ENCODE results near the gene PRSS27. TPM values are rescaled to one million over a fixed set of nuclear protein-coding genes. Genes with fewer than 3 reads are reported as not detected.
"Not testable (repeated sequence)": the region's sequence is repeated elsewhere in the genome, so short reads cannot be mapped to it uniquely, and the experiment has no call there.

PRSS27 gene
- total RNA-seq, 4 donors from 2014 or later: 0.67 to 10.3 (median 2.4) TPM

DNA sequence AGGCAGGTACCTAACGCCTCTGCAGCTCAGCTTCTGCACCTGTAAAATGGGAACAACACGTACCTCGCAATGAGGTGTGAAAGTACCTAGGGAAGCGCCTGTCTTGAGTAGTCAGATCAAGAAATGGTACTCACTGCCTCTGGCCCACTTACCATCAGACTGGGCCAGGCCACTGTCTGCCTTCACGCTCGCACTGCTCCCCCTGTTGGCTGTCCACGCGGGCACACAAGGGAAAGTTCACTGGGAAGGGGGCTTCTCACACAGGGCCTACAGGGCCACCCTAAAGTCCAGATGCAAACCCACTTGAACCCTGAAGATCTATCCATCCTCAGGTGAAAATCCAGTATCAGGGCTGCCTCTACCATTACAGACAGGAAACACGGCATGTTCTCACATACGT, 48.8 kb downstream of the PRSS27 start:
- H3K4me1 ChIP-seq: peaks cover 0 to 41% (median 9%) of the 10 kb centered on the region in 3 donors
- TF ChIP-seq, protein P1, sequence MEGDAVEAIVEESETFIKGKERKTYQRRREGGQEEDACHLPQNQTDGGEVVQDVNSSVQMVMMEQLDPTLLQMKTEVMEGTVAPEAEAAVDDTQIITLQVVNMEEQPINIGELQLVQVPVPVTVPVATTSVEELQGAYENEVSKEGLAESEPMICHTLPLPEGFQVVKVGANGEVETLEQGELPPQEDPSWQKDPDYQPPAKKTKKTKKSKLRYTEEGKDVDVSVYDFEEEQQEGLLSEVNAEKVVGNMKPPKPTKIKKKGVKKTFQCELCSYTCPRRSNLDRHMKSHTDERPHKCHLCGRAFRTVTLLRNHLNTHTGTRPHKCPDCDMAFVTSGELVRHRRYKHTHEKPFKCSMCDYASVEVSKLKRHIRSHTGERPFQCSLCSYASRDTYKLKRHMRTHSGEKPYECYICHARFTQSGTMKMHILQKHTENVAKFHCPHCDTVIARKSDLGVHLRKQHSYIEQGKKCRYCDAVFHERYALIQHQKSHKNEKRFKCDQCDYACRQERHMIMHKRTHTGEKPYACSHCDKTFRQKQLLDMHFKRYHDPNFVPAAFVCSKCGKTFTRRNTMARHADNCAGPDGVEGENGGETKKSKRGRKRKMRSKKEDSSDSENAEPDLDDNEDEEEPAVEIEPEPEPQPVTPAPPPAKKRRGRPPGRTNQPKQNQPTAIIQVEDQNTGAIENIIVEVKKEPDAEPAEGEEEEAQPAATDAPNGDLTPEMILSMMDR (IDR thresholded peaks at IDR 0.05): peak in 1 of 4 experiments; percentile 14
- peaks cover 0 to 33% of the 10 kb centered on the region in 2 donors for H3K36me3 ChIP-seq
- peak overlapping the region in 1 of 4 donors; percentile 12 for H3K27ac ChIP-seq
- not testable (repeated sequence) for H3K27me3 ChIP-seq, ATAC-seq, H3K9me3 ChIP-seq, H3K4me3 ChIP-seq
- WGBS, 2 donors (ENCODE audit: low coverage in 1 of 2): 58 to 75% methylated on average over 2 to 4 of the region's 10 CpGs

DNA sequence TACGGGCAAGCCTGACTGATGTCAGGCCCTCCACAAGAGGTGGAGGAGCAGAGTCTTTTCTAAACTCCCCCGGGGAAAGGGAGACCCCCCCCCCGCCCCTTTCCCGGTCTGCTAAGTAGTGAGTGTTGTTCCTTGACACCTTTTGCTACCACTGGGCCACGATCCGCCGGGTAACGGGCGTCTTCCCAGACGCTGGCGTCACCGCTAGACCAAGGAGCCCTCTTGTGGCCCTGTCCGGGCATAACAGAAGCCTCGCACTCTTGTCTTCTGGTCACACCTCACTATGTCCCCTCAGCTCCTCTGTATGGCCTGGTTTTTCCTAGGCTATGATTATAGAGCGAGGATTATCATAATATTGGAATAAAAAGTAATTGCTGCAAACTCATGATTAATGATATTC, 50.0 kb downstream of the PRSS27 start:
- WGBS, 2 donors (ENCODE audit: low coverage in 1 of 2): 7 to 28% methylated on average over 4 to 11 of the region's 15 CpGs
- peaks cover 0 to 41% (median 9%) of the 10 kb centered on the region in 3 donors for H3K4me1 ChIP-seq
- H3K9me3 ChIP-seq, ATAC-seq, H3K27me3 ChIP-seq: not testable (repeated sequence)
- TF ChIP-seq, protein P1 (IDR thresholded peaks at IDR 0.05): peak in 3 of 4 experiments; percentile 61 to 72 (median 70)
- peaks cover 0 to 33% of the 10 kb centered on the region in 2 donors for H3K36me3 ChIP-seq
- H3K4me3 ChIP-seq: peak overlapping the region in 1 of 2 donors; percentile 20
- H3K27ac ChIP-seq: peak overlapping the region in 3 of 4 donors; percentile 26 to 78 (median 63)

GRCh38 chr16:2669587-2669986, 50.4 kb downstream of the PRSS27 start:
- not testable (repeated sequence) for H3K9me3 ChIP-seq, ATAC-seq, H3K27me3 ChIP-seq
- 77 to 96% methylated on average over 5 to 9 of the region's 10 CpGs for WGBS, 2 donors (ENCODE audit: low coverage in 1 of 2)
- Histone ChIP-seq H3K4me3 (peak overlapping the region in 1 of 2 donors; percentile 20), H3K36me3 (peaks cover 0 to 33% of the 10 kb centered on the region in 2 donors), H3K27ac (peak overlapping the region in 3 of 4 donors; percentile 26 to 78 (median 63)), H3K4me1 (peaks cover 0 to 41% (median 9%) of the 10 kb centered on the region in 3 donors)

GRCh38 chr16:2666671-2667070, 53.4 kb downstream of the PRSS27 start:
- not testable (repeated sequence) for H3K27ac ChIP-seq, H3K4me3 ChIP-seq, H3K9me3 ChIP-seq, H3K27me3 ChIP-seq, ATAC-seq
- peaks cover 0 to 25% (median 1%) of the 10 kb centered on the region in 3 donors for H3K4me1 ChIP-seq
- 70 to 83% methylated on average over 1 to 2 of the region's 7 CpGs for WGBS, 2 donors (ENCODE audit: low coverage in 1 of 2)
- peaks cover 0 to 47% of the 10 kb centered on the region in 2 donors for H3K36me3 ChIP-seq

DNA sequence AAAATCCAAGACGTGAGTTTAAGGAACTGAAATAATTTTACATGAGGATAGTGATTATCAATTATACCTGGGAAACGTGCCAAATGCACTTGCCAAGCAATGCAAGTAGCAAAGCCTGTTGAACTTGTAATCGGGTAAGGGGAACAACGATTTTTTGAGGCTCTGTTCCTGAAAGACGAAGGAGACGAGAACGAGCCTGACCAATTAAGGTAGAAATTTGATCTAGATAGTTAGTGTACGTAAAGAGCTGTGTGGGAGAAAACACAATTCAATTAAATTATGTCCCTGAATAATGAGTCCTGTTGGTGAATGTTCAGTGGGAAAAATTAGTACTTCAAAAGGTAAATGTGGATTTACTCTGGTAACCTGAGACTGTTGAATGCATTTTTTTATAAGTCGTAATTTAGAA, 55.4 kb downstream of the PRSS27 start:
- TF ChIP-seq, protein P1 (IDR thresholded peaks at IDR 0.05): no peak
- TF ChIP-seq POLR2A (IDR thresholded peaks at IDR 0.05): no peak
- WGBS, 2 donors (ENCODE audit: low coverage in 1 of 2): 61 to 64% methylated on average over 9 of the region's 9 CpGs
- Histone ChIP-seq H3K27ac (no peak overlapping the region), H3K27me3 (no peaks in the 10 kb centered on the region), H3K36me3 (peaks cover 0 to 46% of the 10 kb centered on the region in 2 donors), H3K4me3 (no peak overlapping the region), H3K4me1 (peaks cover 0 to 4% (median 0%) of the 10 kb centered on the region in 3 donors), H3K9me3 (no peaks in the 10 kb centered on the region)
- no peak for ATAC-seq

DNA sequence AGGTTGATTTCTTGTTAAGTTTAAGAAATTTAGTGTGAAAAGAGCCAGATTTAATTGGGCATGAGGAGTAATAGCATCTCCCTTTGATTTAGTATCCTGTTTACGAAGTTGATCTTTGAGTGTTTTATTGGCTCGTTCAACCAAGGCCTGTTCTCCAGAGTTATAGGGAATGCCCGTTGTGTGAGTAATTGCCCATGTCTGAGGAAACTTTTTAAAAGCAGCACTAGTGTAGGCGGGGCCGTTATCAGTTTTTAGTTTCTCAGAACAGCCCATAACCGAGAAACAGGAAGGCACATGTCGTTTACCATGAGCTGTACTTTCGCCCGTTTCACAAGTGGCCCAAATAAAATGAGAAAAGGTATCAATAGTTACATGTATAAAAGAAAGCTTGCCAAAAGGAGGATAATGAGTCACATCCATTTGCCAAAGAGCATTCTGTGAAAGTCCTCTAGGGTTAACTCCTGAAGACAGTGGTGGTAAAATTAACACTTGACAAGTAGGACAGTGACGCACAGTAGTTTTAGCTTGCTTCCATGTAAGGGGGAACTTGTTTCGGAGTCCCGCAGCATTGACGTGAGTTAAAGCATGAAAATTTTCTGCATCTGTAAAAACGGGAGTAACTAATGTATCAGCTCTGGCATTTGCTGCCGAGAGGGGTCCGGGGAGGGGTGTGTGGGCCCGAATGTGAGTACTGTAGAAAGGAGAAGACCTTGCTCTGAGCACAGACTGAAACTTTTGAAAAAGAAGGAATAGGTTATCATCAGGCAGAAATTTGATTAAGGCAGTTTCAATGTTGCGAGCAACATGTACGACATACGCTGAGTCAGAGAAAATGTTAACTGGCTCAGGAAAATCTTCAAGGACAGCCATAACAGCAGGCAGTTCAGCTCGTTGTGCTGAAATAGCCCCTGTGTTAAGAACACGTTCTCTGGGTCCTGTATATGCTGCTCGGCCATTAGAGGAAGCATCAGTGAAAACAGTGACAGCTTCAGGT, 56.2 kb downstream of the PRSS27 start:
- no peak overlapping the region for H3K4me3 ChIP-seq
- no peak for TF ChIP-seq POLR2AphosphoS5 (IDR thresholded peaks at IDR 0.05)
- no peak for TF ChIP-seq POLR2A (IDR thresholded peaks at IDR 0.05)
- TF ChIP-seq, protein P1 (IDR thresholded peaks at IDR 0.05): no peak
- TF ChIP-seq EP300 (IDR thresholded peaks at IDR 0.05): no peak
- ATAC-seq: peak; percentile 60
- H3K36me3 ChIP-seq: peaks cover 0 to 38% of the 10 kb centered on the region in 2 donors
- H3K27ac ChIP-seq: no peak overlapping the region
- WGBS, 2 donors (ENCODE audit: low coverage in 1 of 2): 66 to 72% methylated on average over 16 to 18 of the region's 23 CpGs
- no peaks in the 10 kb centered on the region for H3K4me1 ChIP-seq
- H3K27me3 ChIP-seq: no peaks in the 10 kb centered on the region
- no peaks in the 10 kb centered on the region for H3K9me3 ChIP-seq

Data from gastroesophageal sphincter (tissue), 4 donors.